Measurements from ENCODE around the gene MBP. TPM values are rescaled to one million over a fixed set of nuclear protein-coding genes. Genes with fewer than 3 reads are reported as not detected.

MBP gene
- total RNA-seq, 2 donors from 2014 or later = 52.2 to 60.0 TPM

- Mint-ChIP-seq H3K36me3 (peaks cover 27 to 36% of the 10 kb centered on the region in 2 donors), H3K27ac (peak overlapping the region; percentile 23 to 79), H3K9me3 (peaks cover 13 to 24% of the 10 kb centered on the region in 2 donors)
- DNase-seq (ENCODE audit: low spot score in 2 of 2) (no peak), ATAC-seq (no peak)
Measured at GRCh38 chr18:77140030-77140429, 7.4 kb upstream of the MBP start.

DNA sequence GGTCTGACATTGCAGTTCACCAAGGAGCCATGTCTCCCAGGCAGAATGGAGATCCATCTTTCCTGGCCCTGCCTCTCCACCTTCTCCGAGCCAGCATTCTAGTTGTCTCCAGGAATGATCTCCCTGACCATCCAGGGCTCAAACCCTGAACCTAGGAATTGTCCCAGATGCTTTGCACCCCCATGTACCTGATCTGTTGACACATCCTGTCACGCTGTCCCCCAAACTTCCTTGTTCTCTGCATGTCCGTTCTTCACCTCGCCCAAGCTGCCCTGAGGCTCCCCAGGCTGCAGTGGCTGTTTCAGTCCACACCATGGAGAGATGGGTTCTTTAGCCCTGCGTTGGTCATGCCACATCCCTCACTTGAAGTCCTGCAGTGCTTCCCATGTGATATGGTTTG lies 7.0 kb upstream of the MBP start:
- Mint-ChIP-seq H3K36me3 (peaks cover 25 to 32% of the 10 kb centered on the region in 2 donors), H3K9me3 (peaks cover 13 to 20% of the 10 kb centered on the region in 2 donors), H3K27ac (no peak overlapping the region)
- DNase-seq (ENCODE audit: low spot score in 2 of 2) (no peak), ATAC-seq (no peak)

GRCh38 chr18:77138270-77138669 lies 5.7 kb upstream of the MBP start:
- DNase-seq (ENCODE audit: low spot score in 2 of 2) (no peak), ATAC-seq (no peak)
- peaks cover 14 to 19% of the 10 kb centered on the region in 2 donors for H3K36me3 Mint-ChIP-seq
- peaks cover 9 to 12% of the 10 kb centered on the region in 2 donors for H3K9me3 Mint-ChIP-seq
- H3K27ac Mint-ChIP-seq = peak overlapping the region in 1 of 2 donors; percentile 22

DNA sequence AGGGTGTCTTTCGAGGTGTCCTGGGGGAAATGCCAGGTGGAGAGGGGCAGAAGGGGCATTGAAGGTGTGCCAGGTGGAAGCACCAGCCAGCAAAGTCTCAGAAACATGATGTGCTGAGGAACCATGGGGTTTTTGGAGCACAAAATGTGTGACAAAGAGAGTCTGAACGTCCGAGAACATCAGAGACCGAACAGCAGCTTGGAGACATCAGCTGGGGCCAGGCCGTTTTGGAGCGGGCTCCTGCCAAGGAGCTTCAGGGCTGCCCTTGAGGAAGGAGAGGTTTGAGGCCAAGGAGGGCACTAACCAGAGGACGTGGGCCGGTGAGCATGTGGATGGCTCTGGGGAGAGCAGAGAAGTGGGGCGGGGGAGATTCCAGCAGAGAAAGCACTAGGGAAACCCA lies 5.3 kb upstream of the MBP start:
- no peak for DNase-seq (ENCODE audit: low spot score in 2 of 2)
- ATAC-seq = no peak
- Mint-ChIP-seq H3K9me3 (peaks cover 9 to 10% of the 10 kb centered on the region in 2 donors), H3K27ac (peak overlapping the region in 1 of 2 donors; percentile 22), H3K36me3 (peaks cover 9 to 15% of the 10 kb centered on the region in 2 donors)

DNA sequence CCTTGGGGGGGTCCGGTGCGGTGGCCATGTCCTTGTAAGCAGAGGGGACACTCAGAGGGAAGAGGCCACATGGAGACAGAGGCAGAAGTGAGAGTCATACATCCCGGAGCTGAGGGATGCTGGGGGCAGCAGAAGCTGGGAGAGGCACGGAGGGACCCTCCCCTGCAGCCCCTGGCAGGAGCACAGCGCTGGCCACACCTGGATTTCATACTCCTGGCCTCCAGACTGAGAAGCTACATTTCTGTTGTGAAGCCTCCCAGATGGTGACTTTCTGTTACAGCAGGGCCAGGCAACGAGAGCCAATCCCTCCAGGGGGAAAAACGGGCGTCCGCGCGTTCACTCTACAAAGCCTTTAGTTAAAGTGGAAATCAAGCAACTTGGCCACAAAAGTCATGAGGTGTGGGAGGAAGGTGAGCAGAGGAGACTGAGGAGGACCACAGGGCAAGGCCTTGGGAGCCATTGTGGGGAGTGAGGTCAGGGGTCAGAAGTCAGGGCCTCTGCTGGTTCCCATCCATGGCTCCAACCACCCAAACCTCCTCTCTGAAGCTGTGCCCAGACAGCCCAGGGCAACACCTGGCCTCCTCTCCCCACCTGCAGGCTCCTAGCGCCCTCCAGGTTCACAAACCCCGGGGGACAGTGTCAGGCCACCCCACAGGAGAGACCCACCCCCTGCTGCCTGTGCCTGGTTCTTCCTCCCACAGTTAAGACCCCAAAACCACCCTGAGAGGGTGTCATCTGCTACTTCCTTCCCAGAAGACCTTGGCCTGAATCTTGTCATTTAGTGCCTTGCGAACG lies 4.5 kb upstream of the MBP start:
- no peak for DNase-seq (ENCODE audit: low spot score in 2 of 2)
- Mint-ChIP-seq H3K9me3 (peaks cover 2 to 3% of the 10 kb centered on the region in 2 donors), H3K36me3 (peaks cover 2 to 7% of the 10 kb centered on the region in 2 donors), H3K27ac (no peak overlapping the region)
- ATAC-seq = no peak

DNA sequence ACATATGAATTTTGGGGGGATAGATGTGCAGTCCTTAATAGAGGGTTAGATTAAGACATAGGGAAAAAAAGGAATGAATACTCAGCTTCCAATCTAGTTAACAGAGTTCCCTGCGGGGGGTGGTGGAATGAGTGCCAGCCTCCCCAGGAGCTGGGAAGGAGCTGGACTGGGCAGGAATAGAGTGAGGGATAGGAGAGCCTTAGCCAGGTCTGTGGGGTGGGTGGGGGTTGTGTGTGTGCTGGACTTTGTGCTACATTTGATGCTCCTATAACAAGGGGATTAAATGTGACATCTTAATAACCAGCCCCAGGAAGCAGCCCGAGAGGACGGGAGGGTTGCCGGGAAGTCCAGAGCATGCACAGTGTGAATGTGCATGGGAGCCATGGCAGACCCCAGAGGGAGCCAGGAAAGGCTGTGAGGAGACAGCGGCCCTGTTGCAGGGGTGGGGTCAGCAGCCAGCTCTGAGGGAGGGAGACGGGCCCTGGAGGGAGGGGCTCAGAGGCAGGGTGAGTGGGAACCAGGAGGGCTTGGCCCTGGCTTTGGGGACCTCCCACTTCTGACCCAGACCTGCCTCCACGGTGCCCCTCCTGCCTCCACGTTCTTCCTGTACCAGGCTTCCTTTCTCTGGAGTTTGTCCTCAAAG lies 3.6 kb upstream of the MBP start:
- Mint-ChIP-seq H3K27ac (no peak overlapping the region), H3K36me3 (peaks cover 2 to 4% of the 10 kb centered on the region in 2 donors), H3K9me3 (no peaks in the 10 kb centered on the region)
- DNase-seq (ENCODE audit: low spot score in 2 of 2) (no peak), ATAC-seq (no peak)

DNA sequence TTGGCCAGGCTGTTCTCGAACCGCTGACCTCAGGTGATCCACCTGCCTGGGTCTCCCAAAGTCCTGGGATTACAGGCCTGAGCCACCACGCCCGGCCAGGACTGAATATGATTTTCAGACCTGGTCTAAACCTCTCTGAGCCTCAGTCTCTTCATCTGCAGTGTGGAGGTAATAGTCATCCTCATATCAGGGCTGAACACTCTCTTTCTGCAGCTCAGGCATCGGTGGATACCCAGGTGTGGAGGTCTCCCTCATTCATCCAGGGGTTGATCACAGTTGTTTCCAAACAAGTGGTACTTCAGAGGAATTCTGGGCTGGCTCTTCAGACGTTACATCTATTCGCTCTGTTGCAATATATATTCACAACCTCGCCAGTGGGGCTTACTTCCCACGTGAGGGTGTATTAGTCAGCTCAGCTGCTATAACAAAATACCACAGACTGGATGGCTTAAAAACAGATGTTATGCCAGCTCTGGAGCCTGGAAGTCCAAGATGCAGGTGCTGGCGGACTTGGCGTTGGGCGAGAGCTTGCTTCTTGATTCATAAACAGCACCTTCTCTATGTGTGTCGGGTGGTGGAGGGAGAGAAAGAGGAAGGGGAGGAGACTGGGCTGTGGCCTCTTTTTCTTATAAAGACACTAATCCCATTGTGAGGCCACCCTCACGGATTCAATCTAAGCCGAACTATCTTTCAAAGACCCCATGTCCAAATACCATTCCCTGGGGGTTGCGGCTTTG lies 2.9 kb upstream of the MBP start:
- DNase-seq (ENCODE audit: low spot score in 2 of 2) (no peak), ATAC-seq (no peak)
- no peaks in the 10 kb centered on the region for H3K9me3 Mint-ChIP-seq
- no peak overlapping the region for H3K27ac Mint-ChIP-seq
- H3K36me3 Mint-ChIP-seq = peaks cover 9 to 11% of the 10 kb centered on the region in 2 donors

GRCh38 chr18:77134611-77135010 lies 2.0 kb upstream of the MBP start:
- H3K36me3 Mint-ChIP-seq = peaks cover 17 to 18% of the 10 kb centered on the region in 2 donors
- peak overlapping the region in 1 of 2 donors; percentile 26 for H3K27ac Mint-ChIP-seq
- peak in 1 of 2 donors; percentile 42 for ATAC-seq

GRCh38 chr18:77133835-77134496 lies 1.4 kb upstream of the MBP start:
- Mint-ChIP-seq H3K36me3 (peaks cover 22 to 24% of the 10 kb centered on the region in 2 donors), H3K27ac (peak overlapping the region in 1 of 2 donors; percentile 47), H3K9me3 (no peaks in the 10 kb centered on the region)
- DNase-seq (ENCODE audit: low spot score in 2 of 2) (peak in 1 of 2 donors; percentile 55), ATAC-seq (peak in 1 of 2 donors; percentile 35)

More at GRCh38 chr18:77134611-77135010, 2.0 kb upstream of the MBP start:
- no peak for DNase-seq (ENCODE audit: low spot score in 2 of 2)
- no peaks in the 10 kb centered on the region for H3K9me3 Mint-ChIP-seq

GRCh38 chr18:77133051-77133834 lies 660 bp upstream of the MBP start:
- ATAC-seq = peak in 1 of 2 donors; percentile 6
- Mint-ChIP-seq H3K27ac (peak overlapping the region in 1 of 2 donors; percentile 47), H3K9me3 (no peaks in the 10 kb centered on the region), H3K36me3 (peaks cover 25 to 26% of the 10 kb centered on the region in 2 donors)
- peak in 1 of 2 donors; percentile 53 for DNase-seq (ENCODE audit: low spot score in 2 of 2)

DNA sequence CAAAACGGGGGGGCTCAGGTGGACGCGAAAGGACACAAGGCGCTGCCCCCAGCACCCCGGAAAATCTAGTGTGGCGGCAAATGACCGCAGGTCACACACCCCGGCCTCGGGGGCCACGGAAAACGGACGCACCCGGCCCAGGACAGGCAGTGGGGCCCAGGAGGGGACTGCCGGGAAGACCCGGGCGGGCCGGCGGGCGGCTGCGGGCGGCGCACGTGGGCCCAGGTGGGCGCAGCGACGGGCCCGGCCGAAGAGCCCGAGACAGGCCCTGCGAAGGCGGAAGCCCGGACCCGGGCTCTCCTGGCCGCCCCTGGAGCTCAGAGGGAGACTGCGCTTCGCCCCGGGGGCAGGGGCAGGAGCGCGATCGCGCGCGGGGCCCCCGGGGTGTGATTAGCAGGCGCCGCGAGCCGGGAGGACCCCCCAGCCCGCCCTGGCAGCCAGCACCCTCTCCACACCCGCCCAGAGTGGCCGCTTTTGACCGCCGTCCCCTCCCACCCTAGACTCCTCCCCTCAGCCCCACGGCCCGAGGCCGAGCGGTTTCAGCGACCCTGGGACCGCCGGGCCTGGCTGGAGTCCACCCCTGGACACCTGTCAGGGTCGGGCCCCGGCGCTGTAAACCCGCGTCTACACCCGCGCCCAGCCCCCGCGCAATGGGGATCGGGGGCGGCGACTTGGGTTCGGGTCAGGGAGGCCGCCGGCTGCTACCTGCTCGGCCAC lies 773 bp downstream of the MBP start:
- DNase-seq (ENCODE audit: low spot score in 2 of 2) = peak; percentile 41 to 64
- Mint-ChIP-seq H3K36me3 (peaks cover 35 to 36% of the 10 kb centered on the region in 2 donors), H3K27ac (peak overlapping the region; percentile 96 to 98), H3K9me3 (no peaks in the 10 kb centered on the region)
- peak; percentile 45 to 58 for ATAC-seq

- H3K9me3 Mint-ChIP-seq = no peaks in the 10 kb centered on the region
- DNase-seq (ENCODE audit: low spot score in 2 of 2) (peak in 1 of 2 donors; percentile 68), ATAC-seq (peak; percentile 20 to 60)
- H3K36me3 Mint-ChIP-seq = peaks cover 36 to 41% of the 10 kb centered on the region in 2 donors
- peak overlapping the region; percentile 96 to 98 for H3K27ac Mint-ChIP-seq
Measured at GRCh38 chr18:77131100-77131651, 1.4 kb downstream of the MBP start.

DNA sequence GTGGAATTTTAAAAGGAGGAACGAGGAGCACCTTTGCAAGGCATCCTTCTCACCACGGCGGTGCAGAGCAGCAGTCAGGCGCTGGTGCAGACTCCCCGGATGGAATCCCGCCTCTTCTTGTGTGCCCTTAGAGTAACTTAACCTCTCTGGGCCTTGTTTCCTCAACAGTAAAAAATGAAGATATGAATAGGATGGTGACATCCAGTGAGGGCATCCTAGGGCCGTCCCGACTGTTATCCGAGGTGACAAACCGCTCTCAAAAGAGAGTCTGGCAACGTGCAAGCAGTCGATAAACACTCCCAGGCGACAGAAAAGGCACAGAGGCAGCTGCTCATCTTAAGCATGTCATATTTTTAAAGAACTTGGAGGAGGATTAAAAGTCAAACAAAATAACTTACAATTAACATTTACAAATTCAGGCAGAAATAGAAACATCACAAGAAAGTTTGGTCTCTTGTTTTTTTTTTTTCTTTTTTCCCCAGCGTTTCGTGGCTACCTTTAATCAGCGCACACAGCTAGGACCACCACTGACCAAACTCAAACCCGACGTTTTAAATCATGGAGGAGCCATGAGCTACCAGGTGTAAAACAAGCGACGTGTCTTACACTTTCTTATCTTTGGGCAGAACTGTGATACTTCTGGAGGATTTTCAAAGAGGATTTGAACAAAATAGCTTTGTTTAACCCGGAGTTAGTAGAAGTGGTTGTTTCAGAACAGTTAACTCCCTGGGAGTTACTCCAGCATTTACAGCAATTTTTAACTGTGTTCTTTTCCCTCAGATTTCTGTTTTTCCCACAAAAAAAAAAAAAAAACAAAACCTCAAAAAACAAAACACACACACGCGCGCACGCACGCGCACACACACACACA lies 2.1 kb downstream of the MBP start:
- Mint-ChIP-seq H3K27ac (peak overlapping the region; percentile 96 to 98), H3K36me3 (peaks cover 36 to 41% of the 10 kb centered on the region in 2 donors), H3K9me3 (no peaks in the 10 kb centered on the region)
- no peak for ATAC-seq
- DNase-seq (ENCODE audit: low spot score in 2 of 2) = peak in 1 of 2 donors; percentile 38

DNA sequence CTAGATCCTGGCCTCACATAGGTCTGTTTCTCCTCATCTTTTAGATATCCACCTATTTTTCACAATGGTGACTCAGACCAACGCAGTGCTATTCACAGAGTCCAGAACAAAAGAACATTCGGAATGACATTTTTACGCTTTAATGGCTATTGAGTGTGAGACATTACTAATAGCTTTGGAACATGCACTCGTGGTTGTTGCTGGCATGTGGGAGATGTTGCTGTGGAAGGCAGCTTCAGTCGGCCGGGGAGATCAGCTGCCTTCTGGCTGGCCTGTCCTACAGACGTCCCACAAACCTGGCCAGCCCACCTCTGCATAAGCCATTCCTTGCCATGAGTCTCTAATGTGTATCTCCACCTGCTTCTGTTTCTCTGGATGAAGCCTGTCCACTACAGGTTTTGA lies 3.4 kb downstream of the MBP start:
- Mint-ChIP-seq H3K27ac (peak overlapping the region; percentile 17 to 22), H3K9me3 (no peaks in the 10 kb centered on the region), H3K36me3 (peaks cover 36 to 41% of the 10 kb centered on the region in 2 donors)
- DNase-seq (ENCODE audit: low spot score in 2 of 2) = no peak
- ATAC-seq = no peak

Measured in activated naive CD4-positive, alpha-beta T cell treated with anti-CD3 and anti-CD28 coated beads, Interleukin-2, amount 50 U/mL, for 72 hours (primary cell).